DOHH2 (cell line): ENCODE results near the gene DAPK2.

Experiments used
- H3F3A ChIP-seq: fragments of 200-600 bp; sonication (generic), shearing (Covaris generic); 2 replicates; pipeline ENCODE4 v1.6.0; 2016; ENCODE audit warnings: antibody characterized with exemption, mild to moderate bottlenecking; ENCODE audit not compliant: control insufficient read depth, insufficient read depth
- H3K27ac ChIP-seq: fragments of 200-600 bp; sonication (generic); 2 replicates; pipeline ENCODE4 v1.5.1; 2014; ENCODE audit warnings: low read depth, mild to moderate bottlenecking, low read length, moderate library complexity
- H3K27me3 ChIP-seq: fragments of 200-600 bp; sonication (generic); 2 replicates; pipeline ENCODE4 v1.6.1; 2014; ENCODE audit warnings: mild to moderate bottlenecking, low read length, mixed read lengths; ENCODE audit not compliant: control insufficient read depth
- H3K36me3 ChIP-seq: fragments of 200-600 bp; sonication (generic); 2 replicates; pipeline ENCODE4 v1.6.1; 2014; ENCODE audit warnings: mild to moderate bottlenecking, low read length, moderate library complexity, mixed read lengths; ENCODE audit not compliant: control insufficient read depth
- H3K4me1 ChIP-seq: fragments of 200-600 bp; sonication (generic); 2 replicates; pipeline ENCODE4 v1.6.1; 2014; ENCODE audit warnings: mild to moderate bottlenecking, low read length, mixed read lengths; ENCODE audit not compliant: control insufficient read depth
- H3K4me2 ChIP-seq: fragments of 200-600 bp; sonication (generic); 2 replicates; pipeline ENCODE4 v1.6.0; 2014; ENCODE audit warnings: mild to moderate bottlenecking, low read length, moderate library complexity
- H3K4me3 ChIP-seq: fragments of 200-600 bp; sonication (generic); 2 replicates; pipeline ENCODE4 v1.5.1; 2014; ENCODE audit warnings: mild to moderate bottlenecking, low read length, mixed read lengths
- H3K79me2 ChIP-seq: fragments of 200-600 bp; sonication (generic); 2 replicates; pipeline ENCODE4 v1.6.1; 2014; ENCODE audit warnings: mild to moderate bottlenecking, low read length, mixed read lengths; ENCODE audit not compliant: control insufficient read depth
- H3K9me2 ChIP-seq: fragments of 200-600 bp; sonication (generic); replicated peaks from 2 replicates; pipeline ENCODE4 v1.6.1; 2014; ENCODE audit warnings: mild to moderate bottlenecking, low read length, mixed read lengths; ENCODE audit not compliant: control insufficient read depth
- H3K9me3 ChIP-seq: fragments of 200-600 bp; sonication (generic); 2 replicates; pipeline ENCODE4 v1.6.1; 2014; ENCODE audit warnings: antibody characterized with exemption, low read length, mixed read lengths; ENCODE audit not compliant: control insufficient read depth, insufficient read depth
- H4K20me1 ChIP-seq: fragments of 200-600 bp; sonication (generic); 2 replicates; pipeline ENCODE4 v1.6.0; 2014; ENCODE audit warnings: low read depth, mild to moderate bottlenecking, antibody characterized with exemption, low read length, moderate library complexity; ENCODE audit not compliant: control insufficient read depth, insufficient read depth
- EZH2phosphoT487 ChIP-seq: fragments of 200-600 bp; sonication (generic); IDR thresholded peaks from 2 replicates; pipeline ENCODE4 v1.6.1; 2017; ENCODE audit warnings: borderline replicate concordance, mild to moderate bottlenecking, antibody characterized with exemption, low read length, moderate library complexity, mixed read lengths
- TF ChIP-seq, protein P1 (sequence below): fragments of 200-600 bp; sonication (generic); IDR thresholded peaks from one replicate; pipeline ENCODE4 v1.5.1; 2014; ENCODE audit warnings: antibody characterized with exemption, mild to moderate bottlenecking, low read depth, low read length; ENCODE audit not compliant: poor library complexity, severe bottlenecking

The DAPK2 gene

DNA sequence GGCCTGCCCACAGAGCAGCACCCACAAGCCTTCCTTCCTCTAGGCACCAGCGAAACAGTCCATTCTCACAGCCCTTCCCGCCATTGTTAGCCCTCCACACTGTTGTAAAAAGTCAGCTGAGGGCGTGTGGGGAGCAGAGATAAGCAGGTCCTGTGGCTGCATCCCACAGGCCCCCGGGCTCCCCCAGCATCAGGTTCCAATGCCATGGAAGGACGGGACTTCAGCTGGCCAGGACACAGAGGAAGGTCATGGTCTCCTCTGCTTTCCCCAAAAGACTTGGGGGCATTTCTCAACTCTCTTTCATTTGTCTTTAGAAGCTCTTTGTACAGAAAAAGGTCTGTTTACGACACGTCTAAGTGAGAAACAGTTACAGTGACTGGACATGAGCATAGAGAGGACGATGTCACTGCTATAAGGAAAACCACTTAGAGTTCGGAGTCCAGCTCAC lies 127.4 kb downstream of the DAPK2 start:
- no peaks in the 10 kb centered on the region for H4K20me1 ChIP-seq
- TF ChIP-seq, protein P1, sequence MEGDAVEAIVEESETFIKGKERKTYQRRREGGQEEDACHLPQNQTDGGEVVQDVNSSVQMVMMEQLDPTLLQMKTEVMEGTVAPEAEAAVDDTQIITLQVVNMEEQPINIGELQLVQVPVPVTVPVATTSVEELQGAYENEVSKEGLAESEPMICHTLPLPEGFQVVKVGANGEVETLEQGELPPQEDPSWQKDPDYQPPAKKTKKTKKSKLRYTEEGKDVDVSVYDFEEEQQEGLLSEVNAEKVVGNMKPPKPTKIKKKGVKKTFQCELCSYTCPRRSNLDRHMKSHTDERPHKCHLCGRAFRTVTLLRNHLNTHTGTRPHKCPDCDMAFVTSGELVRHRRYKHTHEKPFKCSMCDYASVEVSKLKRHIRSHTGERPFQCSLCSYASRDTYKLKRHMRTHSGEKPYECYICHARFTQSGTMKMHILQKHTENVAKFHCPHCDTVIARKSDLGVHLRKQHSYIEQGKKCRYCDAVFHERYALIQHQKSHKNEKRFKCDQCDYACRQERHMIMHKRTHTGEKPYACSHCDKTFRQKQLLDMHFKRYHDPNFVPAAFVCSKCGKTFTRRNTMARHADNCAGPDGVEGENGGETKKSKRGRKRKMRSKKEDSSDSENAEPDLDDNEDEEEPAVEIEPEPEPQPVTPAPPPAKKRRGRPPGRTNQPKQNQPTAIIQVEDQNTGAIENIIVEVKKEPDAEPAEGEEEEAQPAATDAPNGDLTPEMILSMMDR, result no peak
- TF ChIP-seq EZH2phosphoT487, result no peak
- H3F3A ChIP-seq, result no peaks in the 10 kb centered on the region

DNA sequence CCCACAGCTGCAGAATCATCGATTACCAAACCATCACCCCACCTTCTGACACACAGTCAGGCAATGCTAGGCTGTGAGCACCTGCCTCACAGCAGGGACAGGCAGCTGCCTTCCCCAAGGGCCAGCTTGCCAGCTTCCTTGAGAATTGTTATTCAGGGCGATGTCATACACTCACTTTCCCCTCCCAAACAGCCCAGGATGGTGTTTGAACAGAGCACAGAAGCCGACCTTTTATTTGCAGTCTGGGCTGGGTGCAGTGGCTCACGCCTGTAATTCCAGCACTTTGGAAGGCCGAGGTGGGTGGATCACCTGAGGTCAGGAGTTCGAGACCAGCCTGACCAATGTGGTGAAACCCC lies 128.0 kb downstream of the DAPK2 start:
- TF ChIP-seq, protein P1, result no peak
- TF ChIP-seq EZH2phosphoT487, result no peak
- Histone ChIP-seq H3K36me3 (no peaks in the 10 kb centered on the region), H3F3A (no peaks in the 10 kb centered on the region), H3K9me3 (no peaks in the 10 kb centered on the region), H3K4me3 (no peak overlapping the region), H3K4me2 (no peak overlapping the region), H4K20me1 (no peaks in the 10 kb centered on the region), H3K27me3 (no peaks in the 10 kb centered on the region), H3K4me1 (peaks cover 16% of the 10 kb centered on the region), H3K9me2 (no peaks in the 10 kb centered on the region), H3K27ac (no peak overlapping the region), H3K79me2 (no peaks in the 10 kb centered on the region)

More for the DNA sequence above, 127.4 kb downstream of the DAPK2 start:
- Histone ChIP-seq H3K36me3 (no peaks in the 10 kb centered on the region), H3K9me3 (no peaks in the 10 kb centered on the region), H3K9me2 (no peaks in the 10 kb centered on the region), H3K27ac (no peak overlapping the region), H3K4me1 (peaks cover 16% of the 10 kb centered on the region), H3K4me2 (no peak overlapping the region), H3K27me3 (no peaks in the 10 kb centered on the region), H3K4me3 (no peak overlapping the region), H3K79me2 (no peaks in the 10 kb centered on the region)

DNA sequence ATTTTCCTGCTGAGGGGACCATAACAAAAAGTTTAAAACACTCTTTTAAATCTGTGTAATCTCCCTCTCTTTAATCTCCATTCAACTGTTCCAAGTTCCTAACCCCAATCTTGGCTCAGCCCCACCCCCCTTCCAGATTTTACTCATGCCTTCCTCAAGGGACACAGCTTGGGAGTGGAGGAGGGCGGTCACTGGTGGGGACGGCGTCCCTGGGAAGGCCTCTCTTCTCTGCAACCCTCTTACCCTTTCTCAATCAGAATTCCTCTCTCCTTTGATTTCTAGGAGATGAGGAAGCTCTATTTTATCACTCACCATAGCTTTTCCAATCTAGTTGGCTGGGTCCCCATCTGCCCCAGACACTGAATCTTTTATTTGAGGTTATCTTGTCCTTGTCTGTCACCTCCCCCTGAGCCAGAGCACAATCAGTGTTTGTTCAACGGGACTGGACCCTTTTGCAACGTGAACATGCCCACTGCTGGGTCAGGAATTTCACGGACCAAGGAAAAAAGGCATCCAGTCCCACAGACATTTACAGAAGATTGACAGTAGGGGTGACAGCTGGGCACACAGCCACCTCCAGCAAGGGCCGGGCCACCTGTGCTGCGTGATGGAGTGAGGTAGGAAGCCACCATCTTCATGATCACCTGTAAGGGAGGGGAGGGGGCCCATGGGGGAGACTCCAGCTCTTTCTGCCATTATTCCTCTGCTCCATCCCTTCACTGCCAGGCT lies 128.5 kb downstream of the DAPK2 start:
- no peaks in the 10 kb centered on the region for H3K36me3 ChIP-seq
- no peaks in the 10 kb centered on the region for H3F3A ChIP-seq
- no peak overlapping the region for H3K4me3 ChIP-seq
- H4K20me1 ChIP-seq, result no peaks in the 10 kb centered on the region
- peaks cover 2% of the 10 kb centered on the region; the same call in 1 of the 2 replicates for H3K27me3 ChIP-seq
- TF ChIP-seq, protein P1, result no peak
- no peak for TF ChIP-seq EZH2phosphoT487
- H3K4me1 ChIP-seq, result peaks cover 16% of the 10 kb centered on the region
- no peaks in the 10 kb centered on the region for H3K9me2 ChIP-seq
- H3K27ac ChIP-seq, result no peak overlapping the region
- H3K4me2 ChIP-seq, result no peak overlapping the region
- no peaks in the 10 kb centered on the region for H3K79me2 ChIP-seq
- no peaks in the 10 kb centered on the region for H3K9me3 ChIP-seq
